ENCODE results near the gene CRY2. TPM values are rescaled to one million over a fixed set of nuclear protein-coding genes. Genes with fewer than 3 reads are reported as not detected.

CRY2 gene
- total RNA-seq, 1 donor from 2014 or later, result 40.4 TPM

DNA sequence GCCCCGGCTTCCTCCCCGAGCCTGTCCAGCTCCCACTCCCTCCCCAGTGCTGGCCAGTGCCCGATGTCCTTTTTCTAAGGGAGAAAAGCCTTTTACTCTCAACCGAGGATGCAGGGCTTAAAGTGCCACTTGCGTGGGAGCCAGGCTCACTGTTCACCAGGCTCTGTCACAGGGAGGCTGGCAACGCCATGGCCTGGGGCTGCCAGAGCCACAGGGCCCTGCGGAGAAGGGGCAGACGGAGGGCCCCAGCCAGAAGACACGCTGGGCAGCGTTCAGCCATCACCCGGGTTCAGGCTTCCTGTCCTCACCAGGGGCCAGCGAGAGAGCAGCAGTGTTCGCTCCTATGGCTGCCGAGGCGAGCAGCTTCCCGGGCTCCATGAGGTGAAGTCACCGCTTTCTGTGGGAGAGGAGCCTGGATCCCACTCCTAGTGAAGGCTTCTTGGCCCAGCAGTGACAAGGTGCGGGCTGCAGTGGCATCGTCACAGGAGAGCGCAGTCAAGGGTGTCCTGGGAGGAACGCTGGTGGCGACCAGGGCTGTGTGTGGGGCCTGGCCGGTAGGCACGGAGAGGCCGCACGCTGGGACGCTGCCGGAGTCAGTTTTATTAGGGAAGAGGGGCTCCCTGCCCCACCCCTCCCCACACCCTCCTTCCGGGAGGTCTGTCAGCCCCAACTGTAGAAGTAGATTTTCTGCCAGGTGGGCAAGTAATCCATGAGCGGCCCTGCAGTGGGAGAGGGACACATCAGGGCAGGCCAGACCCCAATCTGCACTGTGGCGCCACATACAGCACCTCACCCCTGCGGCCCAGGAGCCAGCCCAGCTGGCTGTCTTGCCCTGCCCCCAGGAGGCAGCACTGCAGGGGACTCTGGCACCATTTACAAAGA is 62.6 kb downstream of the CRY2 start:
- no peak for FAIRE-seq
- DNase-seq (ENCODE audit: low spot score in 2 of 2), result no peak

GRCh38 chr11:45910623-45911022 is 63.3 kb downstream of the CRY2 start:
- FAIRE-seq (no peak), DNase-seq (ENCODE audit: low spot score in 2 of 2) (no peak)

DNA sequence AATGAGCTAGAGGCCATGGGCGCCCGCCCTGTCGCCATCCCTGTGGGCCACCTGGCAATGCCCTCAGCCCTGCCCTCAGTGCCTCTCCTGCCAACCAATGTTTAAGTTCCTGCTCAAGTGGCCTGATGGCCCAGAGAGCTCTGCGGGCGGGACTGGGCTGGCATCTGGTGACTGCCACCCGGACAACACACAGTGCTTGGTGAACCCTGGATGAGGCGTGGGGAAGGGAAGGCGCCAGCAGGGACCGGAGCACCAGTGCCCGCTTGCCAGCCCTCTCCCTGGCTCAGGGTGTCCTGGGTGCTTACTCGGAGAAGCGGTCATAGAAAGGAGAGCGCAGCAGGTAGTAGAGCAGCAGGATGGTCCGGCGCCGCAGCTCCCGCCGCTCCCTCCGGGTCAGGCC is 66.2 kb downstream of the CRY2 start:
- DNase-seq (ENCODE audit: low spot score in 2 of 2) (no peak), FAIRE-seq (no peak)

DNA sequence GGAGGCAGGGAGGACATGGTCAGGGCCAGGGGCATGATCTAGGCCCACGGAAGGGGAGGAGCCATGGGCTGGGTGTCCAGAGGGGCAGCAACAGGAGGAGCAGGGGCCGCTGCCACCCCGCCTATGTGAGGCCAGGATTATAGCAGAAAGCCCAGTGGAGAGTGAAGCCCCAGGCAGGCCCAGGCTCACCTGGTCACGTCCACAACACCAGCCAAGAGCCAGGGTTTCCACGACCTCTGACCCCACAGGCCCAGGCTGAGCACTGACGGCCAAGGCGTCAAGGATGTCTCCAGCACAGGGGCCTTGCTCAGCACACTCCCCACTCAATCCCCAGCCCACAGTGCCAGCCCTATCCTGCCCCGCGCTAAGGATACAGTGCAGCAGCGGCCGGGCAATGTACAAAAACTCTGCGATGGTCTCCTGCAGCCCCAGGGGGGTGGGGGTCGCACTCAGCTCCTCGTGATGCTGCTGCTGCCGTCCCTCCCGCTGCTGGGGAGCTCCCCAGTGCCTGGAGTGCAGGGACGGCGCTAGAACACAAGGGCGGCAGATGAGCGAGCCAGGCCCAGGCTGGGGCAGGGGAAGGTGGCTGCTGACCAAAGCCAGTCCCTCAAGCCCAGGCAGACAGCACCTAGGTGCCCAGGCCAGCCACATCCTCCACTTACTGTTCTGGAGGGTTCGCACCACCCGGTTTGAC is 66.8 kb downstream of the CRY2 start:
- DNase-seq (ENCODE audit: low spot score in 2 of 2) (no peak), FAIRE-seq (no peak)

DNA sequence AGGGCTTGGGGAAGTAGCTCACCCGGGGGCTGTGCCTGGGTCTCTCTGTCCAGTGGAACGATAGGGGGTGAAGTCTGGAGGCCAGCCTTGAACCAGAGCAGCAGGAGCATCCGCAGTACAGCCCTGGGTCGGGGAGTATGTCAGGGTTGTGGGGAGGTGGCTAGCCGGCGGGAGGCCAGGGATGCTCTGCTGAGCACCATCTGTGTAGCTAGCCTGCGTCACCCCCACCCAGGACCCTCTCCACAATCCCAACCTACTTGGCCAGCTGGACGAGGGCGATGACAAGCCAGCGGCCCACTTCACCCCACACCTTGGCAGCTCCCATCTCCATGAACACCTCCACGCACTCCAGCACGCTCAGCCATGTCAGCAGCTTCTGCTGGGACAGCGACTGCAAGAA is 68.2 kb downstream of the CRY2 start:
- DNase-seq (ENCODE audit: low spot score in 2 of 2), result no peak
- no peak for FAIRE-seq

DNA sequence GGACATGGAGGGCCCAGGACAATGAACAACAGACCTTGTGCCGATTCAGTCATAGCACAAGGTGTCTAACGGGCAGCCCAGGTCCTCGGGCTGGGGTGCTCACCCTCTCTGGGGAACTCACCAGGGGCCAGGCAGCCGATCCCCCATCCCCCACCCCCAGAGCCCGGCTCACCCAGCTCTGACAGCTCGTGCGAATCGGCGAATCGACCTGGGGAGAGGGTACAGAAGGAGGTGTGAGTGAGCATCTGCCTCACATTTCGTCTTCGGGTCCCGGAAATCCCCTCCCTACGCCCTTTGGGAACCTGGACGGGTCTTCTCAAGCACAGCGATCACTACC is 70.0 kb downstream of the CRY2 start:
- DNase-seq (ENCODE audit: low spot score in 2 of 2) (no peak), FAIRE-seq (no peak)

GRCh38 chr11:45917623-45918330 is 70.5 kb downstream of the CRY2 start, which contains the start of gene PEX16:
Gene PEX16, minus strand, starts transcription at chr11:45917877. Its CDS starts 66 bp downstream, at chr11:45917811.
- FAIRE-seq (no peak), DNase-seq (ENCODE audit: low spot score in 2 of 2) (peak; percentile 92 to 96)

GRCh38 chr11:45918331-45918941 is 71.2 kb downstream of the CRY2 start:
- DNase-seq (ENCODE audit: low spot score in 2 of 2), result peak; percentile 84 to 88
- FAIRE-seq, result no peak

DNA sequence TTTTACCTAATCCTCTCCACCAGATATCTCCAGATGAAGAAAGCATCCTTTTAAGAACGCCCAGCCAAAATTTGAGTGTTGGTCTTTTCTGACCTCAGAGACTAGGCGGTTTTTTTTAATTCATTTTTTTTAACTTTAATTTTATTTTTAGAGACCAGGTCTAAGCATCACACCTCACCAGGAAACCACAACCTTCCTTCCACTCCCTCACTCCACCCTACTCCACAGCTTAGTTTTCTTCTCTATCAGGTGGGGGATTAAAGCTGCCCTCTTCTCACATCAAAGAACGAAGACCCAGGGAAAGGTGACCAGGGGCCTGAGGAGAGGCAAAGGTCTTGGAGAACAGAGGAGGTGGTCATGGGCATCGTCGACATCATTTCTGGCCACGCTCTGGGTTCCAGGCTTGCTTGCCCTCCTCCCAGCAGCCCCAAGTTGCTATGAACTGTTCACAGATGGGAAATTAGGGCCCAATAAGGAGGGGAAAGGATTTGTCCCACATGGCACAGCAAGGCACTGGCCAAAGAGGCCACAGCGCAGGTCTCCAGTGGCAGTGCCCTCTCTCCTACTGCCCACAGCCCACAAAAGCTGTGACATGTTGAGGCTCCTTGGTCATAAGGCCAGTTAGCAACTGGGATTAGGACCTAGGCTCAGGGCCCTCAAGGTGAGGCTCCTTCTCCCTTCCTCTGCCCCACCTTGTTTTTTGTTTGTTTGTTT is 71.8 kb downstream of the CRY2 start:
- no peak for DNase-seq (ENCODE audit: low spot score in 2 of 2)
- no peak for FAIRE-seq

DNA sequence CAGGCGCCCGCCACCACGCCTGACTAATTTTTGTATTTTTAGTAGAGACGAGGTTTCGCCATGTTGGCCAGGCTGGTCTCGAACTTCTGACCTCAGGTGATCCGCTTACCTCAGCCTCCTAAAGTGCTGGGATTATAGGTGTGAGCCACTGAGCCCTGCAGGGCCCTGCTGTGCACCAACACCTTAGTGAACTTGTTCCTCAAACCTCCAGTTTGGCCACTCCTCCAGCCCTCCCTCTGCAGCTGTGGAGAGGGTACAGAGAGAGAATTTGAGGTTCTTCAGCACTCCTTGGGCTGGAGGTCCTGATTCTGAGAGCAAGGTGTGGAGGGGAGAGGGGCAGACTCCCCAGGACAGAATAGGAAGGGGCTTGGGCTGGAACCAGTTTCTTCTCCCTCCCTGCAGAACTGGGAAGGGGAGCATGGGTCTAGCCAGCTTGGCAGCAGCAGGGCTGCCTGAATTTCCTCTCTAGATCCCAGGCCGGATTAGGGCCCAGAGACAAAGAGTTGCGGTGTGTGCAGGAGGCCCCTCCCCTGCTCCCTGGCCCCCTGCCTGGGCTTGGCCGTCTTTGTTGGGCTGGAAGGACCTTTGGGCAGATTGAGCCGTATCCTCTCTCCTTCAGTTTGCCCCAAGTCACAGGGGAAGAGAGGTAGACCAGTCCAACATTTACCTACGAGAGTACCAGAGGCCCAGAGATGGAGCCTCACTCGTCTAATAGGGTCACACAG is 72.7 kb downstream of the CRY2 start:
- FAIRE-seq (no peak), DNase-seq (ENCODE audit: low spot score in 2 of 2) (no peak)

GRCh38 chr11:45920531-45921477 is 73.5 kb downstream of the CRY2 start:
- no peak for FAIRE-seq
- no peak for DNase-seq (ENCODE audit: low spot score in 2 of 2)

GRCh38 chr11:45921561-45922424 is 74.5 kb downstream of the CRY2 start:
- FAIRE-seq (no peak), DNase-seq (ENCODE audit: low spot score in 2 of 2) (no peak)

DNA sequence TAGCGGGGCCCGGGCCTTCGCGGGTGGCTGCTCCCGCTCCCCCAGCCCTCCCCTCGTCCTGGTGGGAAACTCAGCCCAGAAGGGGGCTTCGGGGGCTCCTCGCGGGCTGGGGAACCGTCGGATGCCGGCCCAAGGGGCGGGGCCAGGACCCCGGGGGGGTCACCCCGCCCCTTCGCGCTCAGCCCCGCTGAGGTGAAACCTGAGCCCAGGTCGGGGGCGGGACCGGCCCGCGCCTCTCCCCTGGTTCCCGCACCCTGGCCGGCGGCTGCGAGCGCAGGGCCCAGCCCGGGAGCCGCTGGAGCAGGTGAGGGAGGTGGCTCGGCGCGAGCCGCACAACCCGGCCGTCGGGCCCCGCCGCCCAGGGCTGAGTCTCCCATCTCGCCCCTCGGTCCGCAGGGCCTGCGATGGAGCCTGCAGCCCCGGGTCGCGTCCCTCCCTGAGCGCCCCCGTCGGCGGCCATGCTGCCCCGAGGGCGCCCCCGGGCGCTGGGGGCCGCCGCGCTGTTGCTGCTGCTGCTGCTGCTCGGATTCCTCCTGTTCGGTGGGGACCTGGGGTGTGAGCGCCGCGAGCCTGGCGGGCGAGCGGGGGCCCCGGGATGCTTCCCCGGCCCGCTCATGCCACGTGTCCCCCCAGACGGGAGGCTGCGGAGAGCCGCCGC is 75.3 kb downstream of the CRY2 start, which contains the start of gene LARGE2:
TSS of gene LARGE2 (plus strand) at position 232 of the 658 bp plus-strand sequence. CDS start at position 459, 227 bp downstream.
- DNase-seq (ENCODE audit: low spot score in 2 of 2), result no peak
- no peak for FAIRE-seq

DNA sequence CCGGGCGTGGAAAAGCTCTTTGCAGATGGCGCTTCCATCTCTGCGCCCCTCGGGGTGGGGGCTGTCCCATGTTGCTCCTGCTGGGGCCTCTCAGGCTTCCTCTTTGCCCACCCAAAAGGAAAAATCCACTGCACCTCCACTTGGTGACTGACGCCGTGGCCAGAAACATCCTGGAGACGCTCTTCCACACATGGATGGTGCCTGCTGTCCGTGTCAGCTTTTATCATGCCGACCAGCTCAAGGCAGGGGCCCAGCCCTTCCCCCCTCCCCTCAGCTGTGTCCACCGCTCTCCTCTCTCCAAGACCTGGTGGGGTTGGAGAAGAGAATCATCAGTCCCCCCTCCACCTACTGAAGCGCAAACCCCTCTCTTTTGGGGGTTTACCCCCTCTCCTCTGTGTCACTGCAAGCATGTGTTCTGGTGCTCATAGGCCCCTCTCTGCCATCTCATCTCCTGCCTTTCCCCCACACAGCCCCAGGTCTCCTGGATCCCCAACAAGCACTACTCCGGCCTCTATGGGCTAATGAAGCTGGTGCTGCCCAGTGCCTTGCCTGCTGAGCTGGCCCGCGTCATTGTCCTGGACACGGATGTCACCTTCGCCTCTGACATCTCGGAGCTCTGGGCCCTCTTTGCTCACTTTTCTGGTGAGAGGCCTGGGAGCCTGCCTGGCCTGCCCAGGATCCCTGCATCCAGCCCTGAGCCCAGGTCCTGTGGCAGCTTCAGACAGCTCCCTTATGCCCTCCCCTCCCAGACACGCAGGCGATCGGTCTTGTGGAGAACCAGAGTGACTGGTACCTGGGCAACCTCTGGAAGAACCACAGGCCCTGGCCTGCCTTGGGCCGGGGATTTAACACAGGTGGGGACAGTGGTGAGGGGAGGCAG is 77.0 kb downstream of the CRY2 start:
- no peak for DNase-seq (ENCODE audit: low spot score in 2 of 2)
- FAIRE-seq, result no peak

GRCh38 chr11:45924927-45925326 is 77.7 kb downstream of the CRY2 start:
- DNase-seq (ENCODE audit: low spot score in 2 of 2), result no peak
- FAIRE-seq, result no peak

DNA sequence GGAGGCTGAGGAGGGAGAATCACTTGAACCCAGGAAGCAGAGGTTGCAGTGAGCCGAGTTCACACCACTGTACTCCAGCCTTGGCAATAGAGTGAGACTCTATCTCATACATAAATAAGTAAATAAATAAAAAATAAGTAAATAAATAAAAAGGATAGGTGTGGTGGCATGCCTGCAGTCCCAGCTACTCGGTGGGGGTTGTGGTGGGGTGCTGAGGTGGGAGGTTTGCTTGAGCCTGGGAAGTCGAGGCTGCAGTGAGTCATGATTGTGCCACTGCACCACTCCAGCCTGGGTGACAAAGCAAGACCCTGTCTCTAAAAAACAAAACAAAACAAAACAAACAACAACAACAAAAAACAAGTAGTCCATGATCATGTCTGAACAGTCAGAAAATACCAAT is 78.3 kb downstream of the CRY2 start:
- FAIRE-seq (no peak), DNase-seq (ENCODE audit: low spot score in 2 of 2) (no peak)
